ENCODE results near the gene ZNF501. TPM values are rescaled to one million over a fixed set of nuclear protein-coding genes. Genes with fewer than 3 reads are reported as not detected.

ZNF501 gene
- 6.5 and 7.2 TPM in 2 replicates for total RNA-seq

DNA sequence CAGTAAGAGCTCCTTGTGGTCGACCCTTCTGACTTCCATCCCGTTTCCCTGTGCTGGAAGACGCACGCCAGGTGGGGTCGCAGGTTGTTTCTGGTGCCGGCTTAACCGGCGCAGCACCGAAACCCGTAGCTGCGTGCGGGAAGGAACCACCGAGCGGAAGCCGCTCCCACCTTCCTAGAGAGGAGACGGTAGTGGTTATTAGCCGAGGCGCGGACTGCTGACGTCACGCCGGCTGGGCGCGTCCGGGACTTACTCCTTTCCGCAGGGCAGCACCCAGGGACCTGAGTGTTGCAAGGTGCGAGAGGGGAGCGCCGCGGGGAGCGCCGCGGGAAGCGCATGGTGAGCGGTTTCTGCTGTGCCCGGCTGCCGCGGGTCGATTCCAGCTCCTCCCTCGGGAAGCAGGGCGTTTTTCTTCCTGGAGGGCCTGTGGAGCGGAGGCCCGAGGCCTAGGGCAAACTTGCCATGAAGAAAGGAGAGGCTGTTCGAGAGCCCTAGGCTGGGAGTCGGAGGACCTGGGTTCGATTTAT lies at the start of gene ZNF501:
TSS of gene ZNF501 (plus strand) at position 252 of the 527 bp plus-strand sequence. CDS start 4,787 bp downstream, outside the sequence.
- peak within 1 kb of the TSS; percentile 80 for H3K4me3 ChIP-seq (ENCODE audit: insufficient read depth, low read length)
- peak within 1 kb of the TSS; percentile 56 for H3K27ac ChIP-seq (ENCODE audit: low read depth, low read length)
- peak; percentile 93 for DNase-seq (ENCODE audit: insufficient read length, low spot score, missing footprints)
- H3K4me2 ChIP-seq (ENCODE audit: insufficient read depth, low read length): peak within 1 kb of the TSS; percentile 74
- no peaks in the 10 kb centered on the region for H3K79me2 ChIP-seq (ENCODE audit: insufficient read depth, low read length)
- peak within 1 kb of the TSS; percentile 94 for H2AFZ ChIP-seq (ENCODE audit: low read length)
- no peaks in the 10 kb centered on the region for H3K4me1 ChIP-seq (ENCODE audit: insufficient read depth, low read length)
- TF ChIP-seq CTCF (IDR thresholded peaks at IDR 0.05; ENCODE audit: extremely low read depth, low read depth, low read length): no peak
- H3K36me3 ChIP-seq (ENCODE audit: insufficient read depth, low read length): peaks cover 28% of the 10 kb centered on the region
- no peaks in the 10 kb centered on the region for H3K27me3 ChIP-seq (ENCODE audit: insufficient read depth, low read length)
- H4K20me1 ChIP-seq (ENCODE audit: insufficient read depth, low read length): no peaks in the 10 kb centered on the region
- peaks cover 35% of the 10 kb centered on the region for H3K9me3 ChIP-seq (ENCODE audit: low read depth, low read length)

DNA sequence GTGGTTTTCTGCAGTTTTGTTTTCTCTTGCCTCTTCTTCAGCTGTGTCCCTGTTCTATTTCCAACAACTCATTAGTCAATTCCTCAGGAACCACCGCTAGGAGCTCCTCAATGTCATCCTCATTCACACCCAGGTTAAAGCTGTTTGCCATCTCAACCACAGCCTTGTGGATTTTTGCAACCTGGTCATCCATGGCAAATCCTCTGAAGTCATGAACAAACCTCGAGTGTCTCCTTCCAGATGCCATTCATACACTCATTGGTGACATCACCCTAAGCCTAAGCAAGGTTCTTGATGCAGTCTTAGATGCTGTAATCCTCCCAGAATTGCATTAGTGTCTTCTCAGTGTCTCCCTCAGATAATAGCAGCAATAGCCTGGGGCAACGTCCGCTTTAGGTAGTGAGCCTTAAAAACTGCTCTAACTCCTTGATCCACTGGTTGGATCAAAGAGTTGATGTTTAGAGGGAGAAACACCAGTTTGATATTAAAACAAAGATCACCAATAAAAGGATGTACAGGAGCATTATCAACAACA lies 48.4 kb upstream of the ZNF501 start:
- Histone ChIP-seq H3K4me1 (ENCODE audit: insufficient read depth, low read length) (peaks cover 4% of the 10 kb centered on the region), H2AFZ (ENCODE audit: low read length) (no peak overlapping the region), H3K36me3 (ENCODE audit: insufficient read depth, low read length) (no peaks in the 10 kb centered on the region), H3K27ac (ENCODE audit: low read depth, low read length) (no peak overlapping the region), H3K4me3 (ENCODE audit: insufficient read depth, low read length) (no peak overlapping the region), H3K4me2 (ENCODE audit: insufficient read depth, low read length) (no peak overlapping the region), H4K20me1 (ENCODE audit: insufficient read depth, low read length) (no peaks in the 10 kb centered on the region), H3K27me3 (ENCODE audit: insufficient read depth, low read length) (no peaks in the 10 kb centered on the region), H3K9me3 (ENCODE audit: low read depth, low read length) (peaks cover 3% of the 10 kb centered on the region), H3K79me2 (ENCODE audit: insufficient read depth, low read length) (no peaks in the 10 kb centered on the region)
- TF ChIP-seq CTCF (IDR thresholded peaks at IDR 0.05; ENCODE audit: extremely low read depth, low read depth, low read length): no peak
- DNase-seq (ENCODE audit: insufficient read length, low spot score, missing footprints): no peak

DNA sequence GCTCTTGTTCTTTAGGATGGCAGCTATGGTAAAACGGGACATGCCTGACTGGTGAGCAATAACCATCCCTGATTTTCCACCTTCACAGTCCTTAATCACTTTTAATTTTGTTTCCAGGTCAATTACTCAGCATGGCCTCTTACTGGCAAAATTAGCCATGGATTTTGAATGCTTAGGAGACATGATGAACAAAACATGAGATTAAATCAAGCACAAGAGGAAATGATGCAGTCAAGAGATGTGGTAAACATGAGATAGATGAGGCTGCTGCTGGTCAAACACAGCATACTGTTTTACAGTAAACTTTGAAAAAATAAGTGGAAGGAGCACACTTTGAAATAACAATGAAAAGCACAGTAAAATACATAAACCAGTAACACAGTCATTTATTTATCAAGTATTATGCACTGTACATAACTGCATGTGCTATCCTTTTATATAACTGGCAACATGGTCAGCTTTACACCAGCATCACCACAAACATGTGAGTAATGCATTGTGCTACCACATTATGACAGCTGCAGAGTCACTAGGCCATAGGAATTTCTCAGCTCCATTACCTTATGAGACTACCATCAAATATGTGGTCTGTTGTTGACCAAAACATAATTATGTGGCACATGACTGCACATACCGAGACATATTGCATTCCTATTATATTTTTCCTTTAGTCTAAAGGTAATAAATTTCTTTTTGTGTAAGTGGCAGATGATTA lies 47.1 kb upstream of the ZNF501 start:
- no peaks in the 10 kb centered on the region for H3K36me3 ChIP-seq (ENCODE audit: insufficient read depth, low read length)
- no peaks in the 10 kb centered on the region for H3K27me3 ChIP-seq (ENCODE audit: insufficient read depth, low read length)
- peaks cover 4% of the 10 kb centered on the region for H3K4me1 ChIP-seq (ENCODE audit: insufficient read depth, low read length)
- no peak overlapping the region for H3K4me2 ChIP-seq (ENCODE audit: insufficient read depth, low read length)
- no peak for DNase-seq (ENCODE audit: insufficient read length, low spot score, missing footprints)
- peaks cover 3% of the 10 kb centered on the region for H3K9me3 ChIP-seq (ENCODE audit: low read depth, low read length)
- H3K79me2 ChIP-seq (ENCODE audit: insufficient read depth, low read length): no peaks in the 10 kb centered on the region
- H4K20me1 ChIP-seq (ENCODE audit: insufficient read depth, low read length): no peaks in the 10 kb centered on the region
- TF ChIP-seq CTCF (IDR thresholded peaks at IDR 0.05; ENCODE audit: extremely low read depth, low read depth, low read length): no peak
- H3K27ac ChIP-seq (ENCODE audit: low read depth, low read length): no peak overlapping the region
- H3K4me3 ChIP-seq (ENCODE audit: insufficient read depth, low read length): no peak overlapping the region
- H2AFZ ChIP-seq (ENCODE audit: low read length): no peak overlapping the region

DNA sequence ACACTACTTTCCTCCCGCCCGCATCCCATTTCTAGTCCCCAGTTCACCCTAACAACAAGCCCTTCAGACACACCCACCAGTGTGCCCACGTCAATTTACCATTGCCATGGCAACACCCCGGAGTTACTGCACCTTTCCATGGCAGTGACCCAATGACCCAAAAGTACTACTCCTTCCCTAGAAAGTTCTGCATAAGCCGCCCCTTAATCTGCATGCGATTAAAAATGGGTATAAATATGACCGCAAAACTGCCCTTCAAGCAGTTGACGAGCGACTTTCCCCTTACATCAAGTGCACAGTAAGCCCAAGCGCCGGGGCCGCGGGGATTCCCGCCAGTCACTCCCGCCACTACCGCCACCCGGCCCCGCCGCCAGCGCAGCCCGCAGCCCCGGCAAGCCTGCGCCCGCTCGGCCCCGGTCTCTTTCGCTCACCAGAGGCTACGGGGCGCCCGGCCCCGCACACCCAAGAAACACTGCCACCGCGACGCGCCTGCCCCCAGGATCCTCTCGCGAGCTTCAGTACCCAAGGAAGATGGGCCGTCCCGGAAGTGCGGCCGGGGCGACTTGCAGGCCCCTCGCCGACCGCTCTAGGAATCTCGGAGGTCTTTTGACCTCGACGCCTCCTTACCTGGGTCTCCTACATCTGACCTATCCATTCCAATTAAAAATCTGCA lies 44.2 kb upstream of the ZNF501 start:
- no peaks in the 10 kb centered on the region for H4K20me1 ChIP-seq (ENCODE audit: insufficient read depth, low read length)
- TF ChIP-seq CTCF (IDR thresholded peaks at IDR 0.05; ENCODE audit: extremely low read depth, low read depth, low read length): no peak
- H3K36me3 ChIP-seq (ENCODE audit: insufficient read depth, low read length): no peaks in the 10 kb centered on the region
- peak overlapping the region; percentile 86 for H3K4me2 ChIP-seq (ENCODE audit: insufficient read depth, low read length)
- H3K27ac ChIP-seq (ENCODE audit: low read depth, low read length): peak overlapping the region; percentile 19
- DNase-seq (ENCODE audit: insufficient read length, low spot score, missing footprints): peak; percentile 94
- peak overlapping the region; percentile 97 for H2AFZ ChIP-seq (ENCODE audit: low read length)
- peaks cover 4% of the 10 kb centered on the region for H3K4me1 ChIP-seq (ENCODE audit: insufficient read depth, low read length)
- peak overlapping the region; percentile 81 for H3K4me3 ChIP-seq (ENCODE audit: insufficient read depth, low read length)
- H3K27me3 ChIP-seq (ENCODE audit: insufficient read depth, low read length): no peaks in the 10 kb centered on the region
- peaks cover 3% of the 10 kb centered on the region for H3K9me3 ChIP-seq (ENCODE audit: low read depth, low read length)
- H3K79me2 ChIP-seq (ENCODE audit: insufficient read depth, low read length): no peaks in the 10 kb centered on the region
